ENCODE results near the gene ERC2.

- no peak for TF ChIP-seq POLR2A (IDR thresholded peaks at IDR 0.05)
- TF ChIP-seq CTCF (IDR thresholded peaks at IDR 0.05): no peak
- TF ChIP-seq POLR2AphosphoS5 (IDR thresholded peaks at IDR 0.05): no peak
These were observed 599.9 kb downstream of the ERC2 start for GRCh38 chr3:55868347-55868746.
